GM21447 (cell line): ENCODE measurements around the gene TBC1D20.
A peak's percentile ranks its signal among the peaks of the same experiment; 100 is the strongest.

Source experiments
- ATAC-seq: cut with Tn5 transposase; IDR thresholded peaks from one replicate; pipeline ENCODE4 v1.9.1; 2021; ENCODE audit not compliant: unreplicated experiment

TBC1D20 gene

DNA sequence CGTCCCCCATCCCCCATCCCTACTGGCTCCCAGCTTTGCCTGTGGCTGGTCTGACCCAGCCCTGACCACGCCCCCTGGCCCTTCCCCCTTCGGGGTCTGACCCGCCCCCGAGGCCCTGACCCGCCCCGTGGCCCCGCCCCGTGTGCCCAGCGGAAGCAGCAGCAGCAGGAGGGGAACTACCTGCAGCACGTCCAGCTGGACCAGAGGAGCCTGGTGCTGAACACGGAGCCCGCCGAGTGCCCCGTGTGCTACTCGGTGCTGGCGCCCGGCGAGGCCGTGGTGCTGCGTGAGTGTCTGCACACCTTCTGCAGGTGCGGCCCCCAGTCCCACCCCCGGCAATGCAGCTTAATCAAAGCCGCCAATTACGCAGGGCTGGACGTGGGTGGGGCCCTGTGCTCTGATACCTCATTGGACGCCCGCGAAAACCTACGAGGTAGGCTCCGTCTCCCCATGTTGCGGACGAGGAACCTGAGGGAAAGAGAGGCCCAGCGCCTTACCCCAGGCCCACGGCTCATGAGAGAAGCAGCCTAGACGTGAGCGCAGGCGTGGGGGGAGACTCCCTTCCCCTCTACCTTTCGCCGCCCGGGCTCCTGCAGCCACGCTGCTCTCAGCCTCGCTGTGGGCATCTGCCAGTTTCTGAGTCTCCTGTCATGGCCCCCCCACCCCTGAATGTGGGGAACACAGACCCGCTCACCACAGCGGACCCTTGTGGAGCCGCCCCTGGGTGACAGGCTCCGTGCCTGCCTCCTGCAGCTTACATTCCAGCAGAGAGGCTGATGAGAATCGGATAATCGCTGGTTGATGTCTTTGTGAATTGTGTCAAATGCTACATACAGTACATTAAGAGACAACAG, 41.4 kb downstream of the TBC1D20 start:
- no peak for ATAC-seq

DNA sequence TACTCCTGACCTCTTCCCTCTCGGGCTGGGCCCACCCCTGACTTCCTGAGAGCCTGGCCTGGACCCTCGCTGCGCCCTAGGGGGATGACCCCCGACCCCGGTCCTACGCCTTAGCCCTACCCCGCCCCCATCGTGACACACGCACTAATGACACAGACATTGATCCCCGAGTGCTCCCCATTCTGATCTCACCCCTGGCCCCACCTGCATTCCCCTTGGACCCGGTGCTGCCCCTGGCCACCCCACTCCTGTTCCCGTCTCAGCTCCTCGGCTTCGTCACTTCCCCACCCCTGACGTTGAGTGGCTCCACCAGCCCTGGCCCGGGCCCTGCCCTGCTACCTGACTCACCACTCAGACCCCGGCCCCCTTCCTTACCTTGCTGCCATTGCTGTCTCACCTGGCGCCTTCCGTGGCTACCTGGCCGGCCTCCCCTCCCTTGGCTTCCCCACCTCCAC, 42.1 kb downstream of the TBC1D20 start:
- ATAC-seq, result no peak

GRCh38 chr20:419556-420165, 42.7 kb downstream of the TBC1D20 start:
- ATAC-seq, result no peak

DNA sequence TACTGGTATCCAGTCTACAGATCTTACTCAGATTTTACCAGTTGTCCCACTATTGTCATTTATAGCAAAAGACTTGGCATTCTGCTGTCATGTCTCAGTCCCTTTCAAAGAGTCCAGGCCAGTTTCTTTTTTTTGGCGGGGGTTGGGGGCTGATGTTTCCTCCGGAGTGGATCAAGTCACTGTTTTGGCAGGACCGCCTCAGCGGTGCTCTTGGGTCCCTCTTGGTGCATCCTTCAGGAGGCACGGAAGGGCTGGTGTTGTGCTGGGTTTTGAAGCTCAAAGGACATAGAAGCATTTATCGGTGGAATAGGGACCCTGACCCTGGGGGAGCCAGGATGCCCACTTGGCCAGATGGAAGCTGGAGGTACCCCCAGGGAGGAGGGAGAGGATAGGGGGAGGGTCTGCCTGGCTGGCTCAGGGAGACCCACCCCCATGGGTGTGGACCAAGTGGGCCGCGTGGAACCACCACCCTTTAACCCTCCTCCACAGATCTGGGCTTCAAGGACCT, 43.4 kb downstream of the TBC1D20 start:
- ATAC-seq, result no peak

DNA sequence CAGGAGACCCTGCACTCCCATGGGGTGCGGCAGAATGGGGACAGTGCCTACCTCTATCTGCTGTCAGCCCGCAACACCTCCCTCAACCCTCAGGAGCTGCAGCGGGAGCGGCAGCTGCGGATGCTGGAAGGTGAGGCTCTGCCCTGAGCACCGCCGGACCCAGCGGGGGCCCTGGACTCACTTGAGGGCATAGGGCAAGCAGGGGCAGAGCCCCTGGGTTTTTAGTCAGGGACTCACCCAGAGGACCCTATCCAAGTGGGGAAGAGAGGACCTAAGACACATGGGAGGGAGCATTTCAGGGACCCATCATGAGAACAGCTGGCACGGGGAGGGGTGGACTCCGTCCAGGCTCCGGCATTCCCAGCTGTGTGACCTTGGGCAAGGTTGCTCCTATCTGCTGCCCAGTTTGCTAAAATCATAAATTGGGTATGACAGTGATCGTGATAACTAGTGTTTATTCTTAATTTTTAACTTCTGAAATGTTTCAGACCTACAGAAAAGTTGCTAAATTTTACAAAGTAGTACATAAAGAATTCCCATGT, 44.5 kb downstream of the TBC1D20 start:
- no peak for ATAC-seq

DNA sequence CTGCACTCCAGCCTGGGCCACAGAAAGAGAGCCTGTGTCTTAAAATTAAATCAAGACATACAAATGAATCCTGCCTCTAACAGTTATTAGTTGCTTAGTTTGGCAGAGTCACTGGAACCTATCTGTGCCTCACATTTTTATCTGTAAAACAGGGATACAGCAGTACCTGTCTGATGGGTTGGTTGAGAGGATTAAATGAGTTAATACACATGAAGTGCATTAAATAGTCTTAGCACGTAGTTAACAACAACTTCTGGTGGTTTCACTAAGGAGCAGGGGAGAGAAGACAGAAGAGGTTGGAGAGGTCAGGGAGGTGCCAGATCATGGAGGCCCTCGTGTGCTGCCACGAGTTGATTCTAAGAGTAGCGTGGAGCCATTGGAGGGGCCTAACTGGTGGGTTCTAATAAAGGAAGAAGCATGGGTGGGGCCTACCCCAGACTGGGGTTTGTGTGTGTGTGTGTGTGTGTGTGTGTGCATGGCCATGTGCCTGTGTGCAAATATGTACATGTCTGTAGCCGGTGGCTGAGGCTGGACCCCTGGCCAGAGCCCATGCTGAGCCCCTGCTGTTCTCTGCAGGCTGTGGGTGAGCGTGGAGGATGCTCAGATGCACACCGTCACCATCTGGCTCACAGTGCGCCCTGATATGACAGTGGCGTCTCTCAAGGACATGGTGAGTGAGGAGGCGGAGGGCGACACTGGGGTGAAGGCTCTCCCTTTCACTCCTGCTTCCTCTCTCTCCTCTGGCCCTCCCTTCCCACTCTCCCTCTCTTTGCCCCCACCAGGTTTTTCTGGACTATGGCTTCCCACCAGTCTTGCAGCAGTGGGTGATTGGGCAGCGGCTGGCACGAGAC, 45.2 kb downstream of the TBC1D20 start:
- ATAC-seq, result no peak

- ATAC-seq, result no peak
Measured at GRCh38 chr20:415820-416322, 46.5 kb downstream of the TBC1D20 start.

GRCh38 chr20:414161-414560, 48.2 kb downstream of the TBC1D20 start:
- ATAC-seq, result no peak

GRCh38 chr20:412081-412480, 50.3 kb downstream of the TBC1D20 start:
- ATAC-seq, result no peak

- ATAC-seq, result no peak
Measured at GRCh38 chr20:409697-410559, 52.4 kb downstream of the TBC1D20 start.

DNA sequence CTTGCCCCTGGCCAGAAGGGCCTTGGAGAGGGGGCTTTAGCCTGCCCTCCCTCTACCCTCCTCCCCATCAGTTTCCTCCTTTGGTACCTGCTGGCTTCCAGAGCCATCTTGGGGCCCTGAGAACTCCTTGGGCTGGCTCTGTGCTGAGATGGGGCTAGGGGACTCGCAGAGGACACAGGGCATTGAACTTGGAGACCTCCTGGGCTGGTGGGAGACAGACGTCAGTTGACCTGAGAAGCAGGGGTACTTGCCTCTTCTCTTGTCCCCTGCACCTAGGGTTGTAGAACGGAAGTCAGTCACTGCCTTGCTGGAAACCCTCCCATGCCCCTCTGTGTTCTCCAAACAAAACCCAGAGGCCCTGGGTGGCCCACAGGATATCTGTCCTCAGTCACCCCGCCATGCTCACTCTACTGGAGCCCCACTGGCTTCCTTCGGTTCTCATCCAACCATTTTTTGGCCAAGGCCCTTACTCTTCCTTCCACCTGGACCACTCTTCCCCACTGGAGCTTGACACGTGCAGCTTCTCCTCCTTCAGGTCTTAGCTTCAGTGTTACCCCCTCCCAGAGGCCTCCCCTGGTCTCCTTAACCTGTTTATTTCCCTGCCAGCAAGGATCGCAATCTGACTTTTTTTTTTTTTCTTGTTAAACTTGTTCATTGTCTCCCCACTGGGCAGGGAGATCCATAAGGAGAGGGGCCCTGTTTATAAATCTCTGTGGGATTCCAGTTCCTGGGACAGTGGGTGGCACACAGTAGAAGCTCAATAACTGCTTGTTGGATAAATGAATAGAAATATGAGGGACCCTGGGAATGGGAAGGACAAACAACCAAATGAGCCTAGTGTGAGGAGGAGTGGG, 53.3 kb downstream of the TBC1D20 start:
- peak; percentile 8 for ATAC-seq

DNA sequence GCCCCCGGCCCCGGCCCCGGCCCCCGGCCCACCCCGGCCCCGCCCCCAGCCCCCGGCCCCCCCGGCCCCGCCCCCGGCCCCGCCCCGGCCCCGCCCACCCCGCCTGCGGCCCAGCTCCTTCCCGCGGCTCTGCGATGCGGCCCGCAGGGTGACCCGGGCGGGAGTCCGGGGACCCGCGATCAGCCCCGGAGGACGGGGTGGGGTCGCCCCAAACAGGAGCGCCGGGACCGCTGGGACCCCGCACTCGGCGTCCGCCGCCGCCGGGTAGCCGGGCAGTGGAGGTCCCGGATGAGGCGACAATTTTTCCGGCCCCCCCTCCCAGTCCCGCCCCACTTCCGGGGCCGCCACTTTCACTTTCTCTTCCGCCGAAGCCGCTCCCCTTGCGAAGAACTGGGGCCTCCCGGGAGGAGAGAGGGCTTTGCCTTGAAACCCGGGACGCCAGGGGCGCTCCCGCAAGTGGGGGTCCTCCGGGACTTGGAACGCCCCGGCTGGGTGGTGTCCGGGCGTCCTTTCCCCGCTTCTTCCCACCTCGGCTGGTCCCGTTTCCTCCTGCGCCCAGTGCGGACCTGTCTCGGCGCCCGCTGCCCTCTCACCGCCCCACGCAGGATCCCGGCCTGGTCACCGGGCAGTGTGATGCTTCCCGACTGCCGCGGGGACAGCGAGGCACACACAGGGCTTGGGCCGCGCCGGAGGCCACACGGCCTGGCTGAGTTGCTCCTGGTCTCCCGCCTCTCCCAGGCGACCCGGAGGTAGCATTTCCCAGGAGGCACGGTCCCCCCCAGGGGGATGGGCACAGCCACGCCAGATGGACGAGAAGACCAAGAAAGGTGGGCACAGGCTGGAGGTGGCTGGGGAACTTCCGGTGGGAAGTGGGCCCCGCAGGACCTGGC, 54.1 kb downstream of the TBC1D20 start, which contains the start of gene RBCK1:
TSS of gene RBCK1 (plus strand) at position 347 of the 890 bp plus-strand sequence. CDS start at position 806, 459 bp downstream.
- peak; percentile 68 for ATAC-seq

DNA sequence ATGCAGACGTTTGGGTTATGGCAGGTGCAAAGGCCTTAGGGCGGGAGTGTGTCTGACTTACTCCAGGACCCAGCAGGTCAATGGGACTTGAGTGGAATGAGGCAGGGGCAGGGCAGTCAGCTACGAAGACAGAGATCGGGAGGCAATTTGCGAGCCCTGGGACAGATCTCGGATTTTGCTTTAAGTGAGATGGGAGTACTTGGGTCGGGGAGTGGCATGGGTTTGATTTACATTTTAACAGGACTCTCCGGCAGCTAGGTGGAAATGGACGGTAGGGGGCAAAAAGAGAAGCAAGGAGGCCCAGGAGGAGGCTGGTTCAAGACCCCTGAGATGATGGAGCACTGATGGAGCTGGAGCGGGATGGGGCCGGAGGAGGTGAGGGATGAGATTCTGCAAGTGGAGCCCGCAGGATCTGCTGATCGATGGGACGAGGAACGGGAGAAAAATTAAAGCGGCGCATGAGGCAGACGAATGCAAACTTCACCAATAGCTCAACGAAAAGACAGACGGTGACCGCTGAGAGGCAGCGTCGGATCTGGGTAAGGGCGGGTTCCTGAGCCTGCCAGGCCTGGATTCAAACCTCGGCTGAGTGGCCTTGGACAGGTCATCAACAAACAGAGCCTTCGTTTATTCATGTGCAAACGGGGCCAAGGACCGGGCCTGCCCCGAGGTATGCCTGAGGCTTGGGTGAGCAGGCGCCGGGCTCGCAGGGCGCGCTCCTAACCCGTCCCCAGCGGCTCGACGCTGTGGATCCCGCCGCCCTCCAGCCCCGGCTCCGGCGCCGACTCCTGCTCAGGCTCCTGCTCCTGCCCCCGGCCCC, 55.0 kb downstream of the TBC1D20 start:
- ATAC-seq, result peak; percentile 46

GRCh38 chr20:406200-407132, 55.9 kb downstream of the TBC1D20 start:
- no peak for ATAC-seq

DNA sequence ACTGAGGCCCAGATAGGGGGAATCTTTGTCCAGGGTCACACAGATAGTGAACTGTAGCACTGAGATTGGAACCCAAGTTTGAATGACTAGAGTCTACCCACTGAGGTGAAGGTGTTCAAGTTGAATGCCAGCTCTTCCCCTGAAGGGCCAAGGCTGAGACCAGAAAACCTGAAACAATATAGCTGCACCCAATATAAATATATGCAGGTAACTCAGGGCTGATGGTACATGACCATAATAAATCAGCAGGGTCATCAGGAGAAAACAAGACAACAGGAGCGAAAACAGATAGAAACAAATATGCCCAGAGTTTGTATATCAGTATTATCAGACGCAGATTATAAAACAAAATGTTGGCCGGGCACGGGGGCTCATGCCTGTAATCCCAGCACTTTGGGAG, 58.2 kb downstream of the TBC1D20 start:
- no peak for ATAC-seq

DNA sequence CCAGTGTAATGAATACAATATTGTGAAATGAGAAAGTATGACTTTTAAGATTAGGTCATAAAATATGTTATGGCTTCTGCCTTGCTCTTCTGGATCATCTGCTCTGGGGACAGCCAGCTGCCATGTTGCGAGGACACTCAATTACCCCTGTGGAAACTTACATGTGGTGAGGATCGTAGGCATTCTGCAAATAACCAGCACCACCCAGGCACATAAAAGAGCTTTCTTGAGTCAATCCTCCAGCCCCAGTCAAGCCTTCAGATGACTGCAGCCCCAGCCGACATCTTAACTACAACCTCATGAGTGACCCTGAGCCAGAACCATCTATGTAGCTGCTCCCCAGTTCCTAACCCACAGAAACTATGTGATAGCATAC, 58.8 kb downstream of the TBC1D20 start:
- ATAC-seq, result no peak
